NCI-H128 (cell line): ENCODE results near the gene MED12L.

Source experiments
- DNase-seq: peaks from one replicate; lab custom pipeline; 2025; ENCODE audit not compliant: unreplicated experiment; lab: John Stamatoyannopoulos, UW

The MED12L gene

DNA sequence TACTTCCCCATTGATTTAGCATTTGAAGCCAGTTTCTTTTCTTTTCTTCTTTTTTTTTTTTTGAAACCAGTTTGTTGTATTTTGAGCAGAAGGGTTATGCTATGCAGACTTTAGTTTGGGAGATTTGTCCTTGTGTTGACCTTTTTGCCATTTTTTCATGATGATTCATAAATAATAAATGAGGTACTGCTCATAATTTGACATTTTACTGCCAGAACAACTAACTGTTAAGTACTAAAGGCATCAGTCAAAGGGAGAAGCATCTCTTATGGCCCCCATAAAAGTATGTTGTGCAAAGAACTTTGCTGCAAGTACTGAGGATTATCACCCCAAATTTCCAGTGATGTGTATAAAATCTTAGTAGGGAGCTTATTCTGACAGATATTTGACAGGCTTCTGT, 232.8 kb downstream of the MED12L start:
- DNase-seq, result no peak

DNA sequence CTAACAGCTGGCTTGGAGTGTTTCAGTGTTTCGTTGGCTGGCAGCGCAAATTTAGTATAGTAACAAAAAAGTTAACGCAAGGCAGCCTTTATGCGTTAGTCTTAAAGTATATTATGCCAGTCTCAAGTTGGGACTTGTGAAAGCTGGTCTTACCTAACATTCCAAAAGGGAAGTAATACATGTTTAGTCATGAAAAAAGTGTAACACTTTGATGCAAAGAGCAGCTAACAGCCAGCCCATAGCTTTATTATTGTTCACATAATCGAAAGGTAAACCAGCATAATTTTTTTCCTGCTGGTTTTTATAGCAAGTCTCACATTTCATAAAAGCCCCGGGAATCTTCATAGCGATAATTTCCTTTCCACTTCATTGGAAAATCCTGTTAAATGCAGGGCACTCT, 233.5 kb downstream of the MED12L start:
- no peak for DNase-seq

DNA sequence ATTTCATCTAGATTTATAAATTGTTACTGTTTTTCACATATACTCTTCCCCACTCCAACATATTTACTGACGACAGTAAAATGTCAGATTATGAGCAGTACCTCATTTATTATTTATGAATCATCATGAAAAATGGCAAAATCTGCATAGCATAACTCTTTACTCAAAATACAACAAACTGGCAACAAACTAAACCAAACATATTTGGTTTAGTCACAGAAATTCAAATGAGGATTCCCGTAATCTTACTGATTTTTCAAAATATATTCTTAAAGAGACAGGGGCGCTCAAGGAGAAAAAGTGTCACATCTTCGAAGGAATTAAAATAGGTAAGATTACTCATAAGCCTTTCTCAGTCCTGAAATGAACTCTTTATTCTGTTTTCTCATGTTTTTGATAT, 234.2 kb downstream of the MED12L start:
- no peak for DNase-seq

DNA sequence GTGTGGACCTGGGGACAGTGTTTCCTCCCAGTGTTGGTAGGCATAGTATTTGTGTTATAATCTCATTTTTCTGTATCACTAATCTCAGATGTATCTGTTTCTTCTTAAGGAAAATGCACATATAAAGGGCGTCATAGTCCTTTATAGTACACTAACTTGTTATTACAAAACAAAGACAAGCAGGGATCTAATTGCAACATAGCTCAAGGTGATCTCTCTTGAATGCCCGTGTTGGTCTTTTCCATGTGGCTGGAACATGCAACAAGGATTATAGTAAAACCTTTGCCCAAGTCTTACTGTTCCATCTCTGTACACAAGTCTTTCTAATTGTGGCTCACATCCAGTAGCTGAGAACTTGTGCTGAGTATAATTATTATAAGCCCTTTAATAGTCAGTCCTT, 234.7 kb downstream of the MED12L start:
- DNase-seq, result no peak

DNA sequence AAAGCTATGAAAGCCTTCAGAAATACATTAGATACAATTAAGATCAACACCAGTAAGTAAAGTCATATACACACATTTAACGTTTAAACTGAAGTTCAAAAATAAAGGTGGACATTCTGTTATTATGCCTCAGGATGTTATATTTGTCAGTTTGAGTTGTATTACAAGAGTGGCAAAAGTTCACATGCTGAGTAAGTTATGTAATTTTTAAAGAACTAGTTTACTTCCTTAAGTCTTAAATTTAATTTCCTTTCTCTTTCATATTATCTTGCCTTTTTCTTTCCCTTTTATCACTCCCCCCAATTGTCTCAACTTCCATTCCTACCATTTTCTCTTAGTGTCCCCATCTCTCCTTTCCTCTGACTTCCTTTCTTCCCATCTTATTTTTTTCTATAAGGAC, 236.1 kb downstream of the MED12L start:
- no peak for DNase-seq

DNA sequence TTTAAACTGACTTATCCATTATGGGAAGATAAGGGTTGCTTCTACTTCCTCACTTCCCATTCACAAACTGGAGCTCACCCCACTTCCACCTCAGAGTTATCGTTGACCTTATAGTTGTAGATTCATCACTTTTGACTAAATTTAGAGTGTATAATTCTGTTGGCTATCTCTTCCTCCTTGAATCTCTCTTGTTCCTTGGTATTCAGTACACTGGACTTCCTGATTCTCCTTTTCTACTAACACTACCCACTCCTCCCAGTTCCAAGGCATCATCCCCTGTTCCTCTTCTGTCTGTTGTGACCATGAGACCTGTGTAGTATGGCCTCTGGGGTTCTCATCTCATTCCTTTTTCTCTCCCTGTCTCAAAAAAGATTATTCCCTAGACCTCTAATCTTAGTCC, 237.0 kb downstream of the MED12L start:
- DNase-seq, result no peak

DNA sequence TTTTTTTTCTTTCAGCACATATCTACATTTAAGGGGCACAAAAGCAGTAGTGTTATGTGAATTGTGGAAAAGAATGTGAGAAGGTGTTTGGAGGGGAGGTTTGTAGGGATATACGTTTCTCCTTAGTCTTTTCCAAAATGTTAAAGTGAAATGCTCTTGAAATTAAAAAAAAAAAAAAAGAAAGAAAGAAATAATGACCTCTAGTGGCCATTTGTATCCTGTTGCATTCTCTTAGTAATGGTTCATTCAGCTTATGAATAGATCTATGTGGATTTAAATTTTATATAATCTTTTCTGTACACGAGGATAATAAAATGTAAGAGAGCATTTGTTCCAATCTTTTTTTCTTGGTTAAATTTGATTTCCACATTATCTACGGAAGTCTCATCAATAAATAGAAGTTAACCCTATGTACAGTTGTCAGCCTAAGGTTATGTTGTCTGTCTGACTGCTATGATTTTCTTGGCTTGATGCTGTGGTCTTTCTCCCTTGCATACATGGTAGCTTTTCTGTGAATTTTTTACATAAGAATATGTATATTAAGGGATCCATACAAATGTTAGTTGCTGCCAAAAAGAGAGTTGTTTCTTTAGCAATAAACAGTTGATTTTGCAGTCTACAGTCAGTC, 242.2 kb downstream of the MED12L start:
- DNase-seq, result no peak

DNA sequence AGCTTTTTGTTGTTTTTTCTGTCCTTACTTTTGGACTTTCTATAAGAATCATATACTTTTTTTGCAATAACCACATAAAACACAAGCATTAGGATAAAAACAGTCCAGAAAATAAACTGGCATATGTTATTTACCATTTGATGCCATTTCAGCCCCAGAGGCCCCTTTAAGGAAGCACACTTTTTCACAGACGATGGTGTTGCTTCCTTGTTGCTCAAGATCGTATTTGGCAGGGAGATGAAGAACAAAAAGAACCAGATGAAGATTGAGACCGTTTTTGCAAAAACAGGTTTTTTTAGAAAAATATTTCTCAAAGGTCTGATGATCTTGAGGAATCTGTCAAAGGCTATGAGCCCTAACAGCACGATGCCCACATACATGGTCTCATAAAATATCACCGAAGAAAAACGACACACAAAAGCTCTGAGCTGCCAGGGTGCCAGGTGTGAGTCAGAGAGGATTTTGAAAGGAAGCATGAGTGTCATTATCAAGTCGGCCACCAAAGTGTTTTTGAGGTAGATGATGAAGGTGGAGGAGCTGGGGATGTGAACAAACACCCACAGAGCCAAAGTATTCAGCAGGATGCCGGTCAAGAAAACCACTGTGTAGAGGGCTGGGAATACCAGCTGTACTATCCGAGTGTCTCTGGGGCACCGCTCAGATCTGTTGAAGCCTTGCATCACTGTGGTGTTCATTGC, 243.0 kb downstream of the MED12L start:
- no peak for DNase-seq

DNA sequence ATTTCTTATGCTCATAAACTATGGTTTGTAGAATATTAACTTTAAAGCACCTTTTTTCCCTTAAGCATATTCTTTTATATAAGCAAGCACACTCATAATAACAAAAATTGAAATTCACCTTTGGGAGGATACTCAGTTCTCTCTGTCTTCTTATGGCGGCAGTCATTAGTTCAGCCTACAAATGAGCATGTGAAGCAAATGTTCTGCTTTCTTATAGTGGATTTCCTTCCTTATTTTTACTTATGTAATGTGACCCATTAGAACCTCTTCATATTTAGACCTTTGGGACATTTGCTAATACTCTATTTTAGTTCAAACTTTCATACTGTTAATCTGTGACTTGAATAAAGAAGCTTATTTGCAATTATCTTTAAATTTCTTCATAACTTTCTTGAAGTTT, 243.9 kb downstream of the MED12L start, which contains the start of gene P2RY13:
P2RY13 (minus strand) TSS at position 187 of the 400 bp plus-strand sequence; CDS start at position 166, 21 bp downstream.
- no peak for DNase-seq

DNA sequence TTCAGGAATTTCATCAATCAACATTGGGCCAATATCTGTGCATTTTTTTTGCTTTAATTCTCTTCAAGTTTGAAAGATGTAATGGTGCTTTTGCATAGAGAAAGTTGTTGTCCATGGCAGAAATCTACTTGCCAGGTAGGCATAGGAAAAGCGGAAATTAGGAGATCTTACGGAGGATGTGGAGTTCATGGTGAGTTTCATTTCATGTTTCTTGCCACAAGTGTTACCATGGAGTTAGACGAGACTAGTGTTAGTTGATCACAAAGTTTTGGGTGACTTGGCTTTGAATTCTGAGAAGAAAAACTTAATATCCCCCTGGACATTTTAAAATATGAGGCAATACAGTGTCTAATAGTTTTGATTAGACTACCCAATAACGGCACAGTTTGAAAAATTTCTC, 244.9 kb downstream of the MED12L start:
- no peak for DNase-seq

DNA sequence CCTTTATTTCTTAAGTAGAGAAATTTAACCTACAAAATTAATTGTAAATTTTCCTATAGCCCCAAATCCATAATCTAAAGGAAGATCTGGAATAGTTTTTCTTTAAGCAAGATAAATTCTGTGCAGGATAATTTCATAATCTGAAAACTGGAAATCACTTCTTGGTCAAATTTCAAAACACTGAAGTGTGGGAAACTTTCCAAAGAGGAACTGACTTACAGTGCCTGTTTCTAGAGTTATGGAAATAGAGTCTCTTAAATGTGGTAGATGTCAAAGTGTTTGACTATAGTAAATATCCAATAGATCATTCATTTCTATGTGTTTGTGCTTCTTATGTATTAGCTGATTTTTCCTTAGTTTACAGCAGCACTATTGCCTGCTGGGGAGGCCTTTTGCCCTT, 245.4 kb downstream of the MED12L start:
- no peak for DNase-seq

DNA sequence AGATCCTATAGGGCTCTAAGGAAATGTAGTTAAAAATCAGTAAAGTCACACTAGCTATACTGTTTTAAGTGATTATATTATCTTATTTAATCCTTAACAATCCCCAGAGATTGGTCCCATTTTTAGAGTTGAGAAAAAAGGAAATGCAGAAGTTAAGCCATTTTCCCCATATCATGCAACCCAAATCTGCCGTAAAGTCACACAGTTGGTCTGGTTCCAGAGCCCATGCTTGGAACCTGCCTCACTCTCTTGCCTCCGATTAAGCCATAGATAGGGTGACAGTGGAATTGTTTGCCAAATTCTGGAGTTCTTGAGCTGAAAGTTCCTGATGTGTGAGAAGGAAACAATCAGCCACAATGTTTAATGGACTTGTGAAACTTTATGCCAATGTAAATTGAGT, 246.2 kb downstream of the MED12L start:
- DNase-seq, result no peak

DNA sequence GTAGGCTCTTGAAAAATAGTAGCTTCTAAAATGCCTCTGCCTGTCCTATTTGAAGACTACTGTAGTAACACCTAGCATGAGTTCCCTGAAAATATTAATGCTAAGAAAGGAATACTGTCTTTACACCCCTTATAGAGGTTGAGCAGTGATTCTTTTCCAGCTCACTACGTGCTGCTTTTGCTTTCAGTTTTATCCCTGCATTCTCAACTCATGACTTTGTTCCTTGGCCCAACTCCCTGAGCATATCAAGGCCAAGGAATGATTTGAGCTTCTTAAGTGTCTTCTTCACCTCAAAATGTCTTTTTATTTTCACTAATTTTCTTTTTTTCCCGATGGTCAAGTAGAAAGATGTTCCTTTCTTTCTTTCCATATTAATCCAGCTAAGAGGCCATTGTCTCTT, 260.4 kb downstream of the MED12L start:
- no peak for DNase-seq

DNA sequence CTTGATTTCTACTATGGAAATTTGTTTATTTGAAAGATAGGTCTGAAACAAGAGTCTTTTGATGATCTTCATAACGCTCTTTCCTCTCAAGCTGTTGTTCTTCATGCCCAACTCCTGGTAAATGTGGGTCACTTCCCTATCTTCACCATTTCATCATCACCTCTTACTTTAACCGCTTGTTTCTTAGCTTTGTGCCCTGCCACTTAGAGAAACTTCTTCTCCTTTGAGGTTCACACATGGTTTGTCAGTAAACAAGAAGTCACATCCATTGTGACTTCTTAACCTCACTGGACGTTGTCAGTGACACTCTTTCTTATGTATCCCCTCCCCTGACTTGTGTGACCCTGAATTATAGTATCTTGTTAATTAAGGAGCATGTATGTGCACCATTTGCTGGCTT, 260.8 kb downstream of the MED12L start:
- no peak for DNase-seq

DNA sequence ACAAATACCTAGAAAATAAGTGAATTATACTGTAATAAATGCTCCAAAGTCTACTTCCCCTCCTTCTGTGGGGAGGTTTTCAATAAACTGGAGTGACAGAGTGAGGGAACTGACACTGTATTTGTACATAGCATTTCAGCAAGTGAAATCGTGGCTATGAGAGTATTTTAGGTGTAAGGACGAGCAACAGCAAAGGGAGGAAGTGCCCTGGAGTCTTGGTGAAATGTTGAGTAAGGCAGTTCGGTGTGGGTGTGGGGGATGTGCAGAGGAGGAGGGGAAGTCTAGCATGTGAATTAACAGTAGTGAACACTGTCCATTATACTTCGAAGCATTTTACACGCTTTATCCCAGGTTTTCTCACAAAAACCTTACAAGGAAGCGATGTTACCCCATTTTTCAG, 262.0 kb downstream of the MED12L start:
- DNase-seq, result no peak

DNA sequence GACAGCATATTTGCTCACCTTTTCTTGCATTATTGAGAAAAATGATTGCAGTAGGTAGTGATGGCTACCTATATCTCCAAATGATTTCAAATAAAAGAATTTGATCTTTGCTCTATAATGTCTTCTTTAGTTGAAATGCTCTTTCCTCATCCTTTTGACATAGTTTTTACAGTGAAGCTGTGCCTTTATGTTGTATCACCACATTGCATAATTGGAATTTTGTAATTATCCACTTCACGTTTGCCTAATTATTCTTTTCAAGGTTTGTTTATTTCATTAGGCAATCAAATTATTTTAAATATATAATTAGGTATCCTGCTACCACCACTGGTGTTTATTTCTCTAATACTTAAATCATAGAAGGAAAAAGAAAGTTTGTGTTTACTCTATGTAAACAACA, 265.2 kb downstream of the MED12L start:
- no peak for DNase-seq

DNA sequence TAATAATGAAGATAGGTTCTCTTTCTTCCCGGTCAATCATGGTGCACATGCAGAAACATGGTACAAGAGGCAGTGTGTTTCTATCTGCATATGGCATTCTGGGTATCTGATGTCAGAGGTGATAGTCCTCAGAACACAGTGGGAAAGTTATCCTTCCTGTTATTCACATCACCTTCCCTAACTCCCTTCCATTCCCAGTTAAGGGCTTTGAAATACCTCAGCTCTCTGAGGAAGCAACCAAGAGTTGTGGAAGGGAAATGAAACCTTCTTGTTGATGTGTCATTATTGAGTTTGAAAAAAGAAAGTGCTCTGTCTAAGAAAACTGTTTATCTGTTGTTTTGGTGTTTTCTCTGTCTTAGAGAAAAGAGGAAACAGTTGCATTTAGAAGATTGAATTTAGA, 265.8 kb downstream of the MED12L start:
- no peak for DNase-seq

DNA sequence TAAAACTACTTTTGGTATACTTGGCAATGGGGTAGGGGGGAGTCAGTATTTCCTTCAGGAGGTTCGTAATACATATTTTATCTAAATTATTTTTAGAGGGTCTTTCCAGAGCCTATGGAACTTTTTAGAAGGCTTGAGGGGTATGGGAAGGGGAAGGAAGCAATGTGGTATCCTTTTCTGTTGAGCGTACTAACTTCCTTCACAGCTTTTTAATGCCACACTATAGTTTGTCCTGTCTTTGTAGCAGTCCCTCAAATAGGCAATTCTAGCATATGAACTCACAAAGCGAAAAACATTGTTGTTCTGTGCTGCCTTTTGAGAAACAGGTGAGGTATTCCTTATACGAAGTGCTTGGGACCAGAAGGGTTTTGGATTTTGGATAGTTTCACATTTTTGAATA, 266.2 kb downstream of the MED12L start:
- no peak for DNase-seq

DNA sequence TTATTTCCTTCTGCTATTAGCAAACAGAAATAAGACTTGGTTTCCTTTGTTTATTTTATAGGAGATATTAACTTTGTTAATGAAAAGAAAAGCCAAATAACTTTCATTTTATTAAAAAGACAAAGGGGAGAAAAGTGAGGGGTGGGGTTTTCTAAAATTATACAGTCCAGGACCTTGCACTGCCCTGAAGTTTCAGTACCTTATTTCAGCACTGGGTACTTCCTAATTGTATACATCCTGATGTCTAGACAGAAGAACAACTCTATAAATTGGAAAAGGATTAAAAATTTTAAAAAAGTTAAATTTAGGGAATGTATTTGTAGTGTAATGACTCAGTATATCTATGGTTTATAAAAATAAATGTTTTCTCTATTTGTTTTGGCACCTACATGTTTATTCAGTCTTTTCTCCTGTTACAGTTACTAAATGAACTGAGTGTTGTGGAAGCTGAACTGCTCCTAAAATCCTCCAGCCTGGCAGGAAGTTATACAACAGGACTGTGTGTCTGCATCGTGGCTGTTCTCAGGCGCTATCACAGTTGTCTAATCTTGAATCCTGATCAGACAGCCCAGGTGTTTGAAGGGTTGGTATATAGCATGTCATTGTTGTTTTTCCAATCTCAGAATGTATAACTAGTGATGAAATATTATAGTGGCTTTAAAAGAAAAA, 271.5 kb downstream of the MED12L start:
- no peak for DNase-seq

DNA sequence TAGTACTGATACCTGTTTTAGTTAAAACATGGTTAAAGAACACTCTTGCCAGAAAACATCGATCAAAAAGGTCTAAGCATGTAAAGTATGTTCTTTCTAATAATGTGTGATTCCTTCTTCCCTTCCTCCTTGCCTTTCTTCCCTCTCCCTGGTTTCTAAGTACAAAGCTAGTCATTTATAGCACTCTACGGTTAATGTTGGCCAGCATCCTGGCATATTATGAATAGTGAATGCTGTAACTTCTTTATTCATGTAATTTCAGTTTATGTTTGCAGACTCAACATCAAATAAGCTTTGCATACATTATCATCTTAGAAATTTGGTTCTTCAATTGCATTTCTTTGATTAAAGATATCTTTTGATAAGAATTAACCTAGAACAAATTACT, 272.0 kb downstream of the MED12L start:
- DNase-seq, result no peak

DNA sequence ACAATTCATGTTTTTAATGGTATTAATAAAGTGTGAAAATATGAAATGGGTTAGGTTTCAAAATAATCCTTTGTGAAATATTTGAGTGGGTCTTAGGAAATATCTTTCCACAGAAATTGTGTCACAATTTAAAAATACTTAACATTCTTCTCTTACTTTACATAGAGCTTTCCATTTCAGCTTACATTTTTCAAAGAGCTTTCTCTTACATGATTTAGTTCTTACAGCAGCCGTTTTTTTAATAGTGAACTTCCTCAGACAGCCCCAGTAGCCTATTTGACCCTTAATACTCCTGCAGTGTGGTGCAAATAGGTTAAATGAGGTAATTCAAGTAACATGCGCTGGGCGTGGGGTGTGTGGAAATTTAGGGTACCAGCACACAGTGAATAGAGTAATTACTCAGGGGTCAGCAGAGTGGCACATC, 277.3 kb downstream of the MED12L start:
- DNase-seq, result no peak

DNA sequence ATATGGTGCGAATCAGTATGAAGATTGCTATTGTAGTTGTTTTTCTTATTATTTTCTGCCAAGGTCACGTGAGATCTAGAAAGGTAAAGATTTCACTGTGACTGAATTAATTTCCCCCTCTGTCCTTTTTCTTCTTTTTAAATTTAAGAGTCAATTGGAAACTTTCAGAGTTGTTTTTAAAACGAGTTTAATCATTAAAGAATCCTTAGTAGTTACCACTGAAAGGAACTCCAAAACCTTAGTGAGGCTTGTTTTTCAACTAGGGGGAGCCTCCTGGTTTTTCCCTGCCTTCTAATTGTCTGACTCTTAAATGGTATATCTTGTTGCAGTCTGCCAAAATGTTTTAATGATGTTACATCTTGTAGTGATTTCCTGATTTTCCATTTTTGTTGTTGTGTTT, 281.5 kb downstream of the MED12L start:
- no peak for DNase-seq
